Measurements from ENCODE around the gene SLC25A17.
"Not testable (repeated sequence)": the region's sequence is repeated elsewhere in the genome, so short reads cannot be mapped to it uniquely, and the experiment has no call there.

SLC25A17 gene

DNA sequence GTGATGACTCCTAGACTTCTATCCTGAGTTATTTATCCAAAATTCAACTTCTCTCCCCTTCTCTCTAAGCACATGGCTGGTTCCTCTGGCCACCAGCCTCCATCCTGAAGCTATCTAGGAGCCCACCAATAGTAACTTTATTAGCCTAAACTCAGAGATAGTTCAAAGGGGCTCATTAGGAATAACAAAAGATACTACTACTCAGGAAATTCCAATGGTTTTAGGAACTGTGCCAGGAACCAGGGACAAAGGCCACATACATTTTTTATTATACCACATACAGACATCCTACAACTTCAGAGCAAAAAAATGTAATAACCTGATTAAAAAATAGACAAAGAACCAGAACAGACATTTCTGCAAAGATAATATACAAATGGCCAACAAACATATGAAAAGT is 27.9 kb downstream of the SLC25A17 start:
- Histone ChIP-seq H3K9ac (ENCODE audit: low read length in 2 of 2) (no peak overlapping the region), H3K4me1 (ENCODE audit: control insufficient read depth, insufficient read depth, low read length) (no peaks in the 10 kb centered on the region), H3K4me3 (ENCODE audit: low read length in 2 of 2) (no peak overlapping the region), H3K36me3 (ENCODE audit: control insufficient read depth in 2 of 2, insufficient read depth in 2 of 2, low read length in 2 of 2) (peaks cover 8 to 11% of the 10 kb centered on the region in 2 donors), H3K27me3 (ENCODE audit: control insufficient read depth in 1 of 2, insufficient read depth in 2 of 2, low read length in 2 of 2) (no peaks in the 10 kb centered on the region), H3K9me3 (ENCODE audit: control insufficient read depth in 2 of 2, low read length in 2 of 2) (no peaks in the 10 kb centered on the region), H3K27ac (ENCODE audit: low read length) (no peak overlapping the region)

GRCh38 chr22:40789131-40789530 is 30.0 kb downstream of the SLC25A17 start:
- H3K4me3 ChIP-seq (ENCODE audit: low read length in 2 of 2): no peak overlapping the region
- H3K27ac ChIP-seq (ENCODE audit: low read length): no peak overlapping the region
- H3K4me1 ChIP-seq (ENCODE audit: control insufficient read depth, insufficient read depth, low read length): no peaks in the 10 kb centered on the region
- no peak overlapping the region for H3K9ac ChIP-seq (ENCODE audit: low read length in 2 of 2)
- H3K9me3 ChIP-seq (ENCODE audit: control insufficient read depth in 2 of 2, low read length in 2 of 2): no peaks in the 10 kb centered on the region
- H3K36me3 ChIP-seq (ENCODE audit: control insufficient read depth in 2 of 2, insufficient read depth in 2 of 2, low read length in 2 of 2): peaks cover 11% of the 10 kb centered on the region in 2 donors
- no peaks in the 10 kb centered on the region for H3K27me3 ChIP-seq (ENCODE audit: control insufficient read depth in 1 of 2, insufficient read depth in 2 of 2, low read length in 2 of 2)

DNA sequence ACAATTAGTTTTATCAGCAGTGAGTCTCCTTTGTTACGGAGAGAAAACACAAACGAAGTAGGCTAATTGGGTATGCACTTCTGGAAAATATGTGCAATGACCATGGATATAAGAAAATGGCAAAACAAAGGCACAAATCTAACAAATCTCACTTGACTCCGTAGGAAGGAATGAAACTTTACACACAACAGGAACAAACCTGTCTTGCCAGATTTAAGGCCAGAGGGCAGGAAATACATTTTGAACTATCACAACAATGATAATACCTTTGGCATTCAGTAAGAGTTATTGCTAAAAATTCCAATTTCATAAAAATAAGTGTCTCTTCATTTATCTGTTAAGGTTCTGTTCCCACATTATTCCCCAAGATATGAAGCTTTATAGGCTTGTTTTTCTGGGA is 36.6 kb downstream of the SLC25A17 start:
- no peaks in the 10 kb centered on the region for H3K4me1 ChIP-seq (ENCODE audit: control insufficient read depth, insufficient read depth, low read length)
- H3K27me3 ChIP-seq (ENCODE audit: control insufficient read depth in 1 of 2, insufficient read depth in 2 of 2, low read length in 2 of 2): no peaks in the 10 kb centered on the region
- peaks cover 7 to 9% of the 10 kb centered on the region in 2 donors for H3K36me3 ChIP-seq (ENCODE audit: control insufficient read depth in 2 of 2, insufficient read depth in 2 of 2, low read length in 2 of 2)
- H3K9ac ChIP-seq (ENCODE audit: low read length in 2 of 2): no peak overlapping the region
- no peak overlapping the region for H3K4me3 ChIP-seq (ENCODE audit: low read length in 2 of 2)
- no peak overlapping the region for H3K27ac ChIP-seq (ENCODE audit: low read length)
- H3K9me3 ChIP-seq (ENCODE audit: control insufficient read depth in 2 of 2, low read length in 2 of 2): no peaks in the 10 kb centered on the region

DNA sequence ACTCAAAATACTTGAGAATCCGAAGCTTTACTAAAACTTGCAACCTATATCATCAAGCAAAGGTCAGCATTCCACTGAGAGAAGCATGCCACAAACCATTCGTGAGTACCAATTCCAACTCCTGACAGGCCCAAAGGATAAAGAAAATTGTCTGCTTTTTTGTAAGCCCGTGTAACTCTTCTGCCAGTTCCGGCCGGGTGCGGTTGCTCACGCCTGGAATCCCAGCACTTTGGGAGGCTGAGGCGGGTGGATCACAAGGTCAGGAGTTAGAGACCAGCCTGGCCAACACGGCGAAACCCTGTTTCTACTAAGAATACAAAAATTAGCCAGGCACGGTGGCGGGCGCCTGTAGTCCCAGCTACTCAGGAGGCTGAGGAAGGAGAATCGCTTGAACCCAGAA is 37.4 kb downstream of the SLC25A17 start:
- peaks cover 8 to 11% of the 10 kb centered on the region in 2 donors for H3K36me3 ChIP-seq (ENCODE audit: control insufficient read depth in 2 of 2, insufficient read depth in 2 of 2, low read length in 2 of 2)
- H3K9me3 ChIP-seq (ENCODE audit: control insufficient read depth in 2 of 2, low read length in 2 of 2); H3K9ac ChIP-seq (ENCODE audit: low read length in 2 of 2); H3K27ac ChIP-seq (ENCODE audit: low read length); H3K4me1 ChIP-seq (ENCODE audit: control insufficient read depth, insufficient read depth, low read length); H3K27me3 ChIP-seq (ENCODE audit: control insufficient read depth in 1 of 2, insufficient read depth in 2 of 2, low read length in 2 of 2); H3K4me3 ChIP-seq (ENCODE audit: low read length in 2 of 2): not testable (repeated sequence)

GRCh38 chr22:40769761-40770160 is 49.4 kb downstream of the SLC25A17 start:
- no peaks in the 10 kb centered on the region for H3K27me3 ChIP-seq (ENCODE audit: control insufficient read depth in 1 of 2, insufficient read depth in 2 of 2, low read length in 2 of 2)
- peaks cover 2% of the 10 kb centered on the region for H3K4me1 ChIP-seq (ENCODE audit: control insufficient read depth, insufficient read depth, low read length)
- H3K9me3 ChIP-seq (ENCODE audit: control insufficient read depth in 2 of 2, low read length in 2 of 2): no peaks in the 10 kb centered on the region
- H3K27ac ChIP-seq (ENCODE audit: low read length): no peak overlapping the region
- no peak overlapping the region for H3K9ac ChIP-seq (ENCODE audit: low read length in 2 of 2)
- H3K4me3 ChIP-seq (ENCODE audit: low read length in 2 of 2): no peak overlapping the region
- peaks cover 10 to 30% of the 10 kb centered on the region in 2 donors for H3K36me3 ChIP-seq (ENCODE audit: control insufficient read depth in 2 of 2, insufficient read depth in 2 of 2, low read length in 2 of 2)

DNA sequence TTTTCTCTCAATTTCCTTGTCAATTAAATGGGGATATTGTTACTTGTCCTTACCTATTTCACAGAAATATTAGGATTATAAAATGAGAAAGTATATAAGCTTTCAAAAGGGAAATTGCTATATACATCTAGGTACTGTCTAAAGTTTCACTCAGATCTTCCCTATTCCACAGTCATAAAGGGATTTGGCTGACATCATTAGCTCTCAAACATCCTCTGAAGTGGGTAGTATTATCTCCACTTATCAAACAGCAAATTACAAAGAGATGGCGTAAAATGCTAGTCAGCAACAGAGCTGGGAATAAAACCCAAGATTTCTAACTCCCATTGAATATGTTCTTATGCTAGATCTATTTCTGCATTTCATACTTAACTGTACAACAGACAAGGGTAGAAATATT is 50.9 kb downstream of the SLC25A17 start:
- Histone ChIP-seq H3K27me3 (ENCODE audit: control insufficient read depth in 1 of 2, insufficient read depth in 2 of 2, low read length in 2 of 2) (no peaks in the 10 kb centered on the region), H3K9me3 (ENCODE audit: control insufficient read depth in 2 of 2, low read length in 2 of 2) (no peaks in the 10 kb centered on the region), H3K36me3 (ENCODE audit: control insufficient read depth in 2 of 2, insufficient read depth in 2 of 2, low read length in 2 of 2) (peaks cover 3 to 24% of the 10 kb centered on the region in 2 donors), H3K4me1 (ENCODE audit: control insufficient read depth, insufficient read depth, low read length) (peaks cover 2% of the 10 kb centered on the region), H3K27ac (ENCODE audit: low read length) (no peak overlapping the region), H3K9ac (ENCODE audit: low read length in 2 of 2) (no peak overlapping the region), H3K4me3 (ENCODE audit: low read length in 2 of 2) (no peak overlapping the region)

GRCh38 chr22:40766956-40767355 is 52.2 kb downstream of the SLC25A17 start:
- Histone ChIP-seq H3K9me3 (ENCODE audit: control insufficient read depth in 2 of 2, low read length in 2 of 2) (no peaks in the 10 kb centered on the region), H3K9ac (ENCODE audit: low read length in 2 of 2) (no peak overlapping the region), H3K27ac (ENCODE audit: low read length) (no peak overlapping the region), H3K36me3 (ENCODE audit: control insufficient read depth in 2 of 2, insufficient read depth in 2 of 2, low read length in 2 of 2) (peaks cover 2 to 19% of the 10 kb centered on the region in 2 donors), H3K4me3 (ENCODE audit: low read length in 2 of 2) (no peak overlapping the region), H3K4me1 (ENCODE audit: control insufficient read depth, insufficient read depth, low read length) (peaks cover 2% of the 10 kb centered on the region), H3K27me3 (ENCODE audit: control insufficient read depth in 1 of 2, insufficient read depth in 2 of 2, low read length in 2 of 2) (no peaks in the 10 kb centered on the region)

DNA sequence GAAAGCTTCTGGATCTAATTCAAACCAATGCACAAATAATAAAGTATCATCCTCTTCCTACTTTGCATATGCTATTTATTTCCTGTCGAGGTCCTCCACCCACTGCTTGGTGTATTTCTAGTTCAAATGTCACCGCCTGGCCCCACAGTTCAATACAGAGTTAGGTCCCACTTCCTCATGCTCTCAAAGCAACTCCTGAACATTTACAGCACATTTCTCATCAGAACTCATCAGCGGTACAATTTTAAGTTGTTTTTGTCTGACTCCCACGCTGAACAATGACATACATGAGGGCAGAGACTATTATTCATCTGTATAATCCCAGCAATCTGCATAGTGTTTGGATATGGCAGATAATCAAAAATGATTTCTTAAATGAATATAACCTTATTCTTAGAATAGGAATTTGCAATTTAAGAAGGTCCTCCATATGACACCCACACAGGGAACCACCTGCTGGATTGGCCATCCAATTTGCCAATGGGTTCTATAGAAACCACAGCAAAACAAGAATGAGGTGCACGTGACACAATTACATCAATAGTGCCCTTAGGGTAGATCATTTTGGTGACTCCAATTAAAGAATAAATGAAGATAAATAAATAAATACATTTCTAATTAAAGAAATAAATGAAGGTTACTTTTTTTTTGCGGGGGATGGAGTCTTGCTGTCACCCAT is 54.2 kb downstream of the SLC25A17 start:
- Histone ChIP-seq H3K27me3 (ENCODE audit: control insufficient read depth in 1 of 2, insufficient read depth in 2 of 2, low read length in 2 of 2) (no peaks in the 10 kb centered on the region), H3K27ac (ENCODE audit: low read length) (no peak overlapping the region), H3K4me1 (ENCODE audit: control insufficient read depth, insufficient read depth, low read length) (no peaks in the 10 kb centered on the region), H3K4me3 (ENCODE audit: low read length in 2 of 2) (no peak overlapping the region), H3K9ac (ENCODE audit: low read length in 2 of 2) (no peak overlapping the region), H3K36me3 (ENCODE audit: control insufficient read depth in 2 of 2, insufficient read depth in 2 of 2, low read length in 2 of 2) (peaks cover 0 to 7% of the 10 kb centered on the region in 2 donors), H3K9me3 (ENCODE audit: control insufficient read depth in 2 of 2, low read length in 2 of 2) (no peaks in the 10 kb centered on the region)

- Histone ChIP-seq H3K4me1 (ENCODE audit: control insufficient read depth, insufficient read depth, low read length) (no peaks in the 10 kb centered on the region), H3K27me3 (ENCODE audit: control insufficient read depth in 1 of 2, insufficient read depth in 2 of 2, low read length in 2 of 2) (no peaks in the 10 kb centered on the region), H3K36me3 (ENCODE audit: control insufficient read depth in 2 of 2, insufficient read depth in 2 of 2, low read length in 2 of 2) (no peaks in the 10 kb centered on the region), H3K9ac (ENCODE audit: low read length in 2 of 2) (no peak overlapping the region), H3K4me3 (ENCODE audit: low read length in 2 of 2) (no peak overlapping the region), H3K9me3 (ENCODE audit: control insufficient read depth in 2 of 2, low read length in 2 of 2) (no peaks in the 10 kb centered on the region), H3K27ac (ENCODE audit: low read length) (no peak overlapping the region)
These were observed 59.8 kb downstream of the SLC25A17 start for GRCh38 chr22:40759294-40759840.

DNA sequence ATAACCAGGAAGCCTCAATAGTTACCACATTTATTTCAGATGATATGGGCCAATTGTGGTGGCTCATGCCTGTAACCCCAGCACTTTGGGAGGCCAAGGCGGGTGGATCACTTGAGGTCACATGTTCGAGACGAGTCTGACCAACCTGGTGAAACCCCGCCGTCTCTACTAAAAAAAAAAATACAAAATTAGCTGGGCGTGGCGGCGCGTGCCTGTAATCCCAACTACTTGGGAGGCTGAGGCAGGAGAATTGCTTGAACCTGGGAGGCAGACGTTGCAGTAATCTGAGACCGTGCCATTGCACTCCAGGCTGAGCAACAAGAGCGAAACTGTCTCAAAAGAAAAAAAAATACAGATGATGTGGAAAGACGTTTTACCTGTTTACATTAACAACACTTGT is 60.3 kb downstream of the SLC25A17 start:
- H3K27ac ChIP-seq (ENCODE audit: low read length): not testable (repeated sequence)

GRCh38 chr22:40758390-40758789 is 60.8 kb downstream of the SLC25A17 start:
- no peak overlapping the region for H3K4me3 ChIP-seq (ENCODE audit: low read length in 2 of 2)
- H3K9me3 ChIP-seq (ENCODE audit: control insufficient read depth in 2 of 2, low read length in 2 of 2): no peaks in the 10 kb centered on the region
- H3K27me3 ChIP-seq (ENCODE audit: control insufficient read depth in 1 of 2, insufficient read depth in 2 of 2, low read length in 2 of 2): no peaks in the 10 kb centered on the region
- H3K4me1 ChIP-seq (ENCODE audit: control insufficient read depth, insufficient read depth, low read length): no peaks in the 10 kb centered on the region
- no peaks in the 10 kb centered on the region for H3K36me3 ChIP-seq (ENCODE audit: control insufficient read depth in 2 of 2, insufficient read depth in 2 of 2, low read length in 2 of 2)
- no peak overlapping the region for H3K27ac ChIP-seq (ENCODE audit: low read length)
- H3K9ac ChIP-seq (ENCODE audit: low read length in 2 of 2): no peak overlapping the region

More for the DNA sequence above, 60.3 kb downstream of the SLC25A17 start:
- not testable (repeated sequence) for H3K9me3 ChIP-seq (ENCODE audit: control insufficient read depth in 2 of 2, low read length in 2 of 2); H3K4me1 ChIP-seq (ENCODE audit: control insufficient read depth, insufficient read depth, low read length); H3K9ac ChIP-seq (ENCODE audit: low read length in 2 of 2); H3K4me3 ChIP-seq (ENCODE audit: low read length in 2 of 2); H3K36me3 ChIP-seq (ENCODE audit: control insufficient read depth in 2 of 2, insufficient read depth in 2 of 2, low read length in 2 of 2); H3K27me3 ChIP-seq (ENCODE audit: control insufficient read depth in 1 of 2, insufficient read depth in 2 of 2, low read length in 2 of 2)

Measured in stomach smooth muscle (tissue), 2 donors.